Measurements from ENCODE around the gene ZC3HAV1L.

DNA sequence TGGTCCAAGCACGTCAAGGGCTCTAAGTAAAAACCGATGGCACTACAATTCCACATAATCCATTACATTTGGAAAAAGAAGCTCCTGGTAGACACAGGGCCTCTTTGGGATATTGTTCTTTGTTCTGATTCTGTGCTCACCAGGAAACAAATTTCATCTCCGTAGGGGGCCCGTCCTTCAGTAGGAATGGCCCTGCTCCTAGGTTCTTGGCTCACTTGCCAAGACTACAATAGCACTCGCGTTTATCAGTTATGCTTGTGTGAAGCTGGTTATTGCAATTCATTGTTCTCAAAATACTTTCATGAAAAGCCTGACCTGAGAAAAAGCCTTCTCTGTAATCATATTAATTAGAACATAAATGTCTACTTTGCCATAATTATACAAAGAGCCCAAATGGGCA lies 10.3 kb upstream of the ZC3HAV1L start:
- TF ChIP-seq POLR2A (IDR thresholded peaks at IDR 0.05) (no peak), CTCF (IDR thresholded peaks at IDR 0.05) (no peak), POLR2AphosphoS5 (IDR thresholded peaks at IDR 0.05) (no peak), EP300 (IDR thresholded peaks at IDR 0.05) (no peak)
